ENCODE data around the gene USP17L15.
"Not testable (repeated sequence)": the region's sequence is repeated elsewhere in the genome, so short reads cannot be mapped to it uniquely, and the experiment has no call there.

The USP17L15 gene

DNA sequence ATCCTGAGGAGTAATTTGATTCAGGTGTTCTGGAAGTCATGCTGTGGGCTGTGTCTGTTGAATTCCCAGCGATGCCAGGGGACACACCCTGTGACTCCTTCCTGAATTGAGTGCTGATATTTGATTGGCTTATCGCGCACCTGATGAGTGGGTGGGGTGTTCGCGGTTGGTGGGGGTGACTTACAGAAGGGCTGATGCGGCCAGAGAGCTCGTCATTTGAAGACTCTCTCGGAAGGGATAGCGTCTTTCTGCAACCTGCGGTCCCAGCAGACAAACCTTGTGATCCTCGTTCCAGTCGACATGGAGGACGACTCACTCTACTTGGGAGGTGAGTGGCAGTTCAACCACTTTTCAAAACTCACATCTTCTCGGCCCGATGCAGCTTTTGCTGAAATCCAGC, at the start of gene USP17L15:
Gene USP17L15, plus strand, starts transcription at position 301 of the 400 bp plus-strand sequence. Its CDS starts 0 bp downstream, at position 301.
- not testable (repeated sequence) for DNase-seq

- not testable (repeated sequence) for DNase-seq
These were observed 23.8 kb upstream of the USP17L15 start, which contains the start of gene USP17L10 for GRCh38 chr4:9210357-9210756. TSS of gene USP17L10 (plus strand) at chr4:9210657. CDS start at chr4:9210657, 0 bp downstream.

DNA sequence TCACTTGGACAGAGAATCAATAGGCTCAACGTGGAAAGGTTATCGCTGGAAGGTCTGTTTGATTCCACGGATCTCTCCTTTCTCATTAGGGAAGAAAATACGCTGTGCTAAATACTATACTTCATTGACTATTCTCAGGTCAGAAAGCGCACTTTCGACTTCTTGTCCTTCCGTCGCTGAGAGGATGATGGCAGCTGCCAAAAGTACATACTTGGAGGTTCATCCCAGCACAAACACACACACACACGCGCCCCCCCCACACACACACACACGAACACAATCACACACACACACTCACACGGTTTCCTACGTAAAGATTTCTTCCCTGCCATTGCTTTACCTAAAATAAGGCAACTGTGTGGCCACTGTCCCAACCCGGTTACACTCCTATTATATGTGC, 19.5 kb upstream of the USP17L15 start:
- not testable (repeated sequence) for DNase-seq

DNA sequence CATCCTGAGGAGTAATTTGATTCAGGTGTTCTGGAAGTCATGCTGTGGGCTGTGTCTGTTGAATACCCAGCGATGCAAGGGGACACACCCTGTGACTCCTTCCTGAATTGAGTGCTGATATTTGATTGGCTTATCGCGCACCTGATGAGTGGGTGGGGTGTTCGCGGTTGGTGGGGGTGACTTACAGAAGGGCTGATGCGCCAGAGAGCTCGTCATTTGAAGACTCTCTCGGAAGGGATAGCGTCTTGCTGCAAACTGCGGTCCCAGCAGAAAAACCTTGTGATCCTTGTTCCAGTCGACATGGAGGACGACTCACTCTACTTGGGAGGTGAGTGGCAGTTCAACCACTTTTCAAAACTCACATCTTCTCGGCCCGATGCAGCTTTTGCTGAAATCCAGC, 19.1 kb upstream of the USP17L15 start, which contains the start of gene USP17L11:
Gene USP17L11, plus strand, starts transcription at position 301 of the 400 bp plus-strand sequence. Its CDS starts 0 bp downstream, at position 301.
- not testable (repeated sequence) for DNase-seq

GRCh38 chr4:9219852-9220251, 14.3 kb upstream of the USP17L15 start, which contains the start of gene USP17L12:
TSS of gene USP17L12 (plus strand) at chr4:9220152. CDS start at chr4:9220152, 0 bp downstream.
- not testable (repeated sequence) for DNase-seq

- not testable (repeated sequence) for DNase-seq
These were observed 9.6 kb upstream of the USP17L15 start, which contains the start of gene USP17L13 for GRCh38 chr4:9224596-9224995. TSS of gene USP17L13 (plus strand) at chr4:9224896. CDS start at chr4:9224896, 0 bp downstream.

DNA sequence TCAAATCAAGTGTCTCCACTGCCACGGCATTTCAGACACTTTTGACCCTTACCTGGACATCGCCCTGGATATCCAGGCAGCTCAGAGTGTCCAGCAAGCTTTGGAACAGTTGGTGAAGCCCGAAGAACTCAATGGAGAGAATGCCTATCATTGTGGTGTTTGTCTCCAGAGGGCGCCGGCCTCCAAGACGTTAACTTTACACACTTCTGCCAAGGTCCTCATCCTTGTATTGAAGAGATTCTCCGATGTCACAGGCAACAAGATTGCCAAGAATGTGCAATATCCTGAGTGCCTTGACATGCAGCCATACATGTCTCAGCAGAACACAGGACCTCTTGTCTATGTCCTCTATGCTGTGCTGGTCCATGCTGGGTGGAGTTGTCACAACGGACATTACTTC, 3.9 kb upstream of the USP17L15 start:
- not testable (repeated sequence) for DNase-seq

DNA sequence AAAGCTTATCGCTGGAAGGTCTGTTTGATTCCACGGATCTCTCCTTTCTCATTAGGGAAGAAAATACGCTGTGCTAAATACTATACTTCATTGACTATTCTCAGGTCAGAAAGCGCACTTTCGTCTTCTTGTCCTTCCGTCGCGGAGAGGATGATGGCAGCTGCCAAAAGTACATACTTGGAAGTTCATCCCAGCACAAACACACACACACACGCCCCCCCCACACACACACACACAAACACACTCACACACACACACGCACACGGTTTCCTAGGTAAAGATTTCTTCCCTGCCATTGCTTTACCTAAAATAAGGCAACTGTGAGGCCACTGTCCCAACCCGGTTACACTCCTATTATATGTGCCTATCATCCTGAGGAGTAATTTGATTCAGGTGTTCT, 4.3 kb downstream of the USP17L15 start:
- not testable (repeated sequence) for DNase-seq

- DNase-seq = not testable (repeated sequence)
These were observed 9.4 kb downstream of the USP17L15 start, which contains the start of gene USP17L17 for GRCh38 chr4:9243579-9243978. TSS of gene USP17L17 (plus strand) at chr4:9243879. CDS start at chr4:9243879, 0 bp downstream.

DNA sequence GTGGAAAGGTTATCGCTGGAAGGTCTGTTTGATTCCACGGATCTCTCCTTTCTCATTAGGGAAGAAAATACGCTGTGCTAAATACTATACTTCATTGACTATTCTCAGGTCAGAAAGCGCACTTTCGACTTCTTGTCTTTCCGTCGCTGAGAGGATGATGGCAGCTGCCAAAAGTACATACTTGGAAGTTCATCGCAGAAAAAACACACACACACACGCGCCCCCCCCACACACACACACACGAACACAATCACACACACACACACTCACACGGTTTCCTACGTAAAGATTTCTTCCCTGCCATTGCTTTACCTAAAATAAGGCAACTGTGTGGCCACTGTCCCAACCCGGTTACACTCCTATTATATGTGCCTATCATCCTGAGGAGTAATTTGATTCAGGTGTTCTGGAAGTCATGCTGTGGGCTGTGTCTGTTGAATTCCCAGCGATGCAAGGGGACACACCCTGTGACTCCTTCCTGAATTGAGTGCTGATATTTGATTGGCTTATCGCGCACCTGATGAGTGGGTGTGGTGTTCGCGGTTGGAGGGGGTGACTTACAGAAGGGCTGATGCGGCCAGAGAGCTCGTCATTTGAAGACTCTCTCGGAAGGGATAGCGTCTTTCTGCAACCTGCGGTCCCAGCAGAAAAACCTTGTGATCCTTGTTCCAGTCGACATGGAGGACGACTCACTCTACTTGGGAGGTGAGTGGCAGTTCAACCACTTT, 13.9 kb downstream of the USP17L15 start, which contains the start of gene USP17L18:
Gene USP17L18, plus strand, starts transcription at position 678 of the 728 bp plus-strand sequence. Its CDS starts 0 bp downstream, at position 678.
- not testable (repeated sequence) for DNase-seq

DNA sequence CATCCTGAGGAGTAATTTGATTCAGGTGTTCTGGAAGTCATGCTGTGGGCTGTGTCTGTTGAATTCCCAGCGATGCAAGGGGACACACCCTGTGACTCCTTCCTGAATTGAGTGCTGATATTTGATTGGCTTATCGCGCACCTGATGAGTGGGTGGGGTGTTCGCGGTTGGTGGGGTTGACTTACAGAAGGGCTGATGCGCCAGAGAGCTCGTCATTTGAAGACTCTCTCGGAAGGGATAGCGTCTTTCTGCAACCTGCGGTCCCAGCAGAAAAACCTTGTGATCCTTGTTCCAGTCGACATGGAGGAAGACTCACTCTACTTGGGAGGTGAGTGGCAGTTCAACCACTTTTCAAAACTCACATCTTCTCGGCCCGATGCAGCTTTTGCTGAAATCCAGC, 18.9 kb downstream of the USP17L15 start, which contains the start of gene USP17L19:
Gene USP17L19, plus strand, starts transcription at position 301 of the 400 bp plus-strand sequence. Its CDS starts 0 bp downstream, at position 301.
- DNase-seq = not testable (repeated sequence)

DNA sequence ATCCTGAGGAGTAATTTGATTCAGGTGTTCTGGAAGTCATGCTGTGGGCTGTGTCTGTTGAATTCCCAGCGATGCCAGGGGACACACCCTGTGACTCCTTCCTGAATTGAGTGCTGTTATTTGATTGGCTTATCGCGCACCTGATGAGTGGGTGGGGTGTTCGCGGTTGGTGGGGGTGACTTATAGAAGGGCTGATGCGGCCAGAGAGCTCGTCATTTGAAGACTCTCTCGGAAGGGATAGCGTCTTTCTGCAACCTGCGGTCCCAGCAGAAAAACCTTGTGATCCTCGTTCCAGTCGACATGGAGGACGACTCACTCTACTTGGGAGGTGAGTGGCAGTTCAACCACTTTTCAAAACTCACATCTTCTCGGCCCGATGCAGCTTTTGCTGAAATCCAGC, 23.6 kb downstream of the USP17L15 start, which contains the start of gene USP17L20:
Gene USP17L20, plus strand, starts transcription at position 301 of the 400 bp plus-strand sequence. Its CDS starts 0 bp downstream, at position 301.
- DNase-seq = not testable (repeated sequence)

- DNase-seq = not testable (repeated sequence)
These were observed 28.4 kb downstream of the USP17L15 start, which contains the start of gene USP17L21 for GRCh38 chr4:9262572-9262971. TSS of gene USP17L21 (plus strand) at chr4:9262872. CDS start at chr4:9262872, 0 bp downstream.

DNA sequence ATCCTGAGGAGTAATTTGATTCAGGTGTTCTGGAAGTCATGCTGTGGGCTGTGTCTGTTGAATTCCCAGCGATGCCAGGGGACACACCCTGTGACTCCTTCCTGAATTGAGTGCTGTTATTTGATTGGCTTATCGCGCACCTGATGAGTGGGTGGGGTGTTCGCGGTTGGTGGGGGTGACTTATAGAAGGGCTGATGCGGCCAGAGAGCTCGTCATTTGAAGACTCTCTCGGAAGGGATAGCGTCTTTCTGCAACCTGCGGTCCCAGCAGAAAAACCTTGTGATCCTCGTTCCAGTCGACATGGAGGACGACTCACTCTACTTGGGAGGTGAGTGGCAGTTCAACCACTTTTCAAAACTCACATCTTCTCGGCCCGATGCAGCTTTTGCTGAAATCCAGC, 33.1 kb downstream of the USP17L15 start, which contains the start of gene USP17L22:
Gene USP17L22, plus strand, starts transcription at position 301 of the 400 bp plus-strand sequence. Its CDS starts 0 bp downstream, at position 301.
- not testable (repeated sequence) for DNase-seq

DNA sequence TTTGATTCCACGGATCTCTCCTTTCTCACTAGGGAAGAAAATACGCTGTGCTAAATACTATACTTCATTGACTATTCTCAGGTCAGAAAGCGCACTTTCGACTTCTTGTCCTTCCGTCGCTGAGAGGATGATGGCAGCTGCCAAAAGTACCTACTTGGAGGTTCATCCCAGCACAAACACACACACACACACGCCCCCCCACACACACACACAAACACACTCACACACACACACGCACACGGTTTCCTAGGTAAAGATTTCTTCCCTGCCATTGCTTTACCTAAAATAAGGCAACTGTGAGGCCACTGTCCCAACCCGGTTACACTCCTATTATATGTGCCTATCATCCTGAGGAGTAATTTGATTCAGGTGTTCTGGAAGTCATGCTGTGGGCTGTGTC, 37.5 kb downstream of the USP17L15 start:
- DNase-seq = not testable (repeated sequence)
